Measurements from ENCODE around the gene MAD1L1. TPM values are rescaled to one million over a fixed set of nuclear protein-coding genes. Genes with fewer than 3 reads are reported as not detected.

MAD1L1 gene
- total and polyA plus RNA-seq, 2 of the 13 experiments (the other 11 are each of a cell fraction or from before 2014, with no cell fraction given): 17.4 to 64.7 TPM

DNA sequence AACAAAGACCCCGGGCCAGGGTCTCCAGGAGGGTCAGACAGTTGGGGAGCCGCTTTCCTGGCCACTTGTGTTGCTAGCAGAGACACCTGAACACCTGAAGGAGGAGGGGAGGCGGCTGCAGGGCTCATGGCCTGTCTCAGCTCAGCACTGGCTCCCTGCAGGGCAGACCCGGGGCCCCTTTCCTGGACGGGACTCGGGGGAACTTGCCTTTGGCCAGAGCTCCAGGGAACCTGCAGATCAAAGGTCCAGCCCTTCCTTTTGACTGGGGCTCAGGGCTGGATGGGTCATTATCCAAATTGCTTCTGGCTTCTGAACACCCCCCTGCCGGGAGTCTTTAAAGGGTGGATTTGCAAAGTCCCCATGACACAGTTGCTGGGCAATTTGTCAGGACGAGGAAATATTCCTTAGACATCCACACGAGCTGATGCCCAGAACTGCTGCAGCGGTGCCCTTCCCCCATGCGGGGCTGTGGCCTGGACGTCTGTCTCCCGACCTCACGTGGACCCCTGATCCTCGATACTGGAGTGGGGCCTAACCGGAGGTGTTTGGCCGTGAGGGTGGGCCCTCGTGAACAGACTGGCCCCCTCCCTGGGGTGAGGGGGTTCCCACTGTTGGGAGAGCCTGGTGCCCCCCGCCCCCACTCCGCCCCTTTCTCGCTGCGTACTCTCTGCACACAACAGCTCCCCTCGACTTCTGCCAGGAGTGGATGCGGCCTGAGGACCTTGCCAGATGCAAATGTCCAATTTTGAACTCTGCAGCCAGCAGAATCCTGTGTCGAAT lies 368.4 kb downstream of the MAD1L1 start:
- no peak for DNase-seq (ENCODE audit: low spot score)
- no peak overlapping the region for H3K4me2 ChIP-seq (ENCODE audit: low read depth, low read length)
- TF ChIP-seq PCBP1 (IDR thresholded peaks at IDR 0.05; ENCODE audit: borderline replicate concordance, low read depth, low read length): no peak
- no peak for TF ChIP-seq ZNF251 (CRISPR knock-in tag; IDR thresholded peaks at IDR 0.05)
- no peak for TF ChIP-seq ZNF580 (CRISPR knock-in tag; IDR thresholded peaks at IDR 0.05; ENCODE audit: borderline replicate concordance, low read depth)
- TF ChIP-seq, protein P1, sequence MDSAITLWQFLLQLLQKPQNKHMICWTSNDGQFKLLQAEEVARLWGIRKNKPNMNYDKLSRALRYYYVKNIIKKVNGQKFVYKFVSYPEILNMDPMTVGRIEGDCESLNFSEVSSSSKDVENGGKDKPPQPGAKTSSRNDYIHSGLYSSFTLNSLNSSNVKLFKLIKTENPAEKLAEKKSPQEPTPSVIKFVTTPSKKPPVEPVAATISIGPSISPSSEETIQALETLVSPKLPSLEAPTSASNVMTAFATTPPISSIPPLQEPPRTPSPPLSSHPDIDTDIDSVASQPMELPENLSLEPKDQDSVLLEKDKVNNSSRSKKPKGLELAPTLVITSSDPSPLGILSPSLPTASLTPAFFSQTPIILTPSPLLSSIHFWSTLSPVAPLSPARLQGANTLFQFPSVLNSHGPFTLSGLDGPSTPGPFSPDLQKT (CRISPR knock-in tag; IDR thresholded peaks at IDR 0.05; ENCODE audit: borderline replicate concordance): no peak
- TF ChIP-seq CSRNP2 (CRISPR knock-in tag; conservative IDR thresholded peaks at IDR 0.05; ENCODE audit: low read depth): no peak
- TF ChIP-seq ZBTB14 (CRISPR knock-in tag; IDR thresholded peaks at IDR 0.05): no peak
- TF ChIP-seq AKAP8 (CRISPR knock-in tag; IDR thresholded peaks at IDR 0.05): no peak
- no peak for TF ChIP-seq ARID2 (CRISPR knock-in tag; IDR thresholded peaks at IDR 0.05; ENCODE audit: borderline replicate concordance)
- TF ChIP-seq ZNF776 (CRISPR knock-in tag; IDR thresholded peaks at IDR 0.05): no peak
- no peak for TF ChIP-seq CEBPG (CRISPR knock-in tag; IDR thresholded peaks at IDR 0.05)
- TF ChIP-seq DRAP1 (CRISPR knock-in tag; IDR thresholded peaks at IDR 0.05): no peak
- no peak for TF ChIP-seq JUNB (CRISPR knock-in tag; IDR thresholded peaks at IDR 0.05; ENCODE audit: borderline replicate concordance)
- no peak for FAIRE-seq
- in situ Hi-C loops (cut with HindIII; ENCODE audit: extremely low pct_ligation_motif_present, low pct_unique_long_range_greater_than_20kb): no loop called here
- H3K36me3 ChIP-seq (replicated peaks in 1 of 2; ENCODE audit: control insufficient read depth in 1 of 2, insufficient read depth in 2 of 2, low read length in 2 of 2): no peaks in the 10 kb centered on the region
- no peak overlapping the region for H2AFZ ChIP-seq (ENCODE audit: low read length)
- no peak overlapping the region for H3K27ac ChIP-seq (ENCODE audit: extremely low read length, insufficient read depth, low read length)
- H3K9ac ChIP-seq (ENCODE audit: insufficient read depth, low read depth, low read length): no peak overlapping the region
- no peaks in the 10 kb centered on the region for H3K9me3 ChIP-seq (ENCODE audit: low read length)
- CTCF ChIA-PET (ENCODE audit: low intra/inter-chr PET ratio, low total read pairs): no interaction called here
- no peaks in the 10 kb centered on the region for H3K27me3 ChIP-seq (ENCODE audit: control insufficient read depth in 1 of 2, insufficient read depth in 2 of 2, low read length in 2 of 2)
- intact Hi-C loops (cut with micrococcal nuclease; ENCODE audit: unreplicated experiment): no loop called here
- POLR2A ChIA-PET: no interaction called here
- H4K20me1 ChIP-seq (ENCODE audit: insufficient read depth, low read length): no peaks in the 10 kb centered on the region
- peaks cover 10% of the 10 kb centered on the region for H3K4me1 ChIP-seq (ENCODE audit: insufficient read depth, low read length)
- 79% methylated on average over 10 of the region's 25 CpGs for WGBS (ENCODE audit: low lambda C conversion rate)
- no peak overlapping the region for H3K4me3 ChIP-seq (replicated peaks in 1 of 3; ENCODE audit: insufficient read depth in 1 of 3, low read depth in 2 of 3, low read length in 3 of 3)
- H3K79me2 ChIP-seq (ENCODE audit: insufficient read depth, low read length): no peaks in the 10 kb centered on the region
- BruUV-seq (replicated peaks): no TSS peak
- no peak for ATAC-seq

Data from HepG2 (cell line).